GM21723 (cell line): ENCODE measurements around the gene LPCAT2.

Experiments used
- ATAC-seq: cut with Tn5 transposase; IDR thresholded peaks from one replicate; pipeline ENCODE4 v1.9.1; 2021; ENCODE audit warnings: mild to moderate bottlenecking, moderate library complexity; ENCODE audit not compliant: unreplicated experiment

The LPCAT2 gene

DNA sequence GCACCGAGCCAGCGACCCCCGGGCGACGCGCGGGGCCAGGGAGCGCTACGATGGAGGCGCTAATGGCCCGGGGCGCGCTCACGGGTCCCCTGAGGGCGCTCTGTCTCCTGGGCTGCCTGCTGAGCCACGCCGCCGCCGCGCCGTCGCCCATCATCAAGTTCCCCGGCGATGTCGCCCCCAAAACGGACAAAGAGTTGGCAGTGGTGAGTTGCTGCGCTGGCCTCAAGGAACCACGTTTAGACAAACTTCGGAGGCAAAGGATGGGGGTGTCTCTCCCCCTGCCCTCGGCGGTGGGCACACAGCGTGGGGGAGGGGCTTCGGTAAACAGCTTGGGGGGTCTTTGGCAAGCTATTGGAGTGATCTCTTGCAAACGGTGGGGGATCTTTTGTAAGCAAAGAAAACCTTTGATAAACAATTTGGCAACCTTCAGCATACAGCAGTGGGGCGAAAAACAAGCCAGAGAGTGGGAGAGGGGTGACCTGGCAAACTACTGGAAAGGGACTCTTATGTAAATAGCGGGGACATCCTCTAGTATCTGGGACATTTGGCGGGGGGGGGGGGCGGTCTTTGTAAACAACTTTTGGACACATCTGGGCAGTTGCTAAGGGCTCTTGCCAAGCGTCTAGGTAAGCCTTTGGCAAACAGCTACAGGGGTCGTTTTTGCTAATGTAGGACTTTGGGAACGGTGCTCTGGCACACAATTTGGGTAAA is 29.3 kb upstream of the LPCAT2 start:
- no peak for ATAC-seq

DNA sequence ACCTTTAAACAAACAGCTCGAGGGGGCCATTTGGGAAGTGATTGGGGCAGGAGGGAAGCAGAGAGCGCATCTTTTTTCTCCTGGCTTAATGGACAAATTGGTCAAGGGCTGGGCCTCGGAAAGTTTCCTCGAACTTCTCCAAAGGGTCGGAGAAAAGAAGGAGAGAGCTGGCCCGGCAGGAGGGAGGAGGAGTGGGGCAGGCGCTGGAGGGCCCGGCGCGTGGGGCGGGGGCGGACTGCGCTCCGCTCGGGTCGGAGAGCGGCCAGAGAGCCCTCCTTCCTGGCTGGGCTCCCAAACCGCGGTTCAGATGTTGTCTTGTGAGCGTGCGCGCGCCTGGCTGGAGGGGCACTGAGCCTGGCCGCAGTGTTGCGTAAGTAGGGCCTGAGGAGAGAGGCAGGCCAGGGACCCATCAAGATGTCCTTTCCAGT is 28.6 kb upstream of the LPCAT2 start:
- ATAC-seq = no peak

- ATAC-seq = no peak
Measured at GRCh38 chr16:55481023-55481422, 27.8 kb upstream of the LPCAT2 start.

GRCh38 chr16:55482056-55482455 is 26.8 kb upstream of the LPCAT2 start:
- no peak for ATAC-seq

DNA sequence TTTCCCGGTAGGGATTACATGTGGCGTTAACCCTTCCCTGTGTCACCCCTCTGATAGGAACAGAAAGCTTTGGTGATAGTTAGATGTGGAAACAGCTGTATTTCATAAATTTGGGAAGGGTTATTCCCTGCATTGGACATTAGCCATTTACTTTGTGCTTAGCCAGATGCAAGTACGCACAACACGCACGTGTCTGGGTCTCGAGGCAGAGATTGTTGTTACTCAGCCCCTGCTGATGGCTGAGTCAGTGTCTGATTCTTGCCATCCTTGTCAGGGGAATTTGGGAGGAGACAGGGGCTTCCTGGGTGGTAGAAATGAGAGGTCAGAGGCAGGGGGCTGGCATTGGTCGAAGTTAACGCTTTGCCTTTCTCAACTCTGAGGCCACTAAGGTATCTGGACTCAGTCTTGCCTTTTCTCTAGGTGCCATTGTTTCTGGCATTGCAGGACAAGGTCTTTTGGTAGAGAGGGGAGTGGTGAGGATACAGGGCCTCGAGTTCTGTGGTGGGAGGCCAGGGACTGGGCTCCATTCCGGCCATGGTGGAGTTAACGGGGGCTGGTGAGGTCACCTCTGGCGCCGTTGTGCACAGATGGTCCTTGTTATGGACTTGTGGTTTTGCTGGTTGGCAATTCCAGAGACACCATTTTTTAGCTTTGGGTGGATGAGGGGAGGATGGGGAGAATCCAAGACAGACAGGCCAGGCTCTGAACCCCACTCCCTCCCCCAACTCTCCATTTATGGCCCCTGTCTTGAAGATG is 21.6 kb upstream of the LPCAT2 start:
- no peak for ATAC-seq

- ATAC-seq = no peak
Measured at GRCh38 chr16:55488306-55488705, 20.6 kb upstream of the LPCAT2 start.

DNA sequence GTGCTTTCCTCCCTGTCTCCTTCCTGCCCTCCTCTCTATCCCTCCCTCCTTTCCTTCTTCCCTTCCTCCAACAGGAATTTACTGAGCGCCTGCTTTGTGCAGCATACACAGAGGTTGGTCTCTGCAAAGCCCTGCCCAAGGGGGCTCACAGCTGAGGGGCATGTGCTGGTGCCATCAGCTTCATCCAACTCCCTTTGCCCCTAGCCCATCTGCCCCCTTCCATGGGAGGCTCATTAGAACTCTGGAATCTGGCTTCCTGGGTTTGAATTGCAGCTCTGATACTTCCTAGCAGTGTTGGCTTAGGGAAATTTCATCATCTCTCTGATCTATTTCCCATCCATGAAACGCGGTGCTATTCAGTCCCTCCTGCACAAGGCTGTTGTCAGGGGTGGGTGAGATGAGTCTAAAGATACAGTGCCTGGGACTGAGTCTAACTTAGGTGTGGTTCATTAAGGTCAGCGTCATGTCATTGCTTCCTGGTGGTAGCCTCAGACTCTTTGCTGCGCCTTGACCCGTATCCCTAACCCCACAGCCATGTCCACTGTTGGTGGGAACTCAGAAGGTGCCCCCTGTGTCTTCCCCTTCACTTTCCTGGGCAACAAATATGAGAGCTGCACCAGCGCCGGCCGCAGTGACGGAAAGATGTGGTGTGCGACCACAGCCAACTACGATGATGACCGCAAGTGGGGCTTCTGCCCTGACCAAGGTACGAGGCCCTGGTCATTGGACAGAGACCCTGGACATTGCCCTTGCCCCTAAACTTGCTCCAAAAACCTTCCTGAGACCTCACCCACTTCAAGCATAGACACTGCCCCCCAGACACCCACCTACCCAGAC is 19.5 kb upstream of the LPCAT2 start:
- ATAC-seq = no peak

DNA sequence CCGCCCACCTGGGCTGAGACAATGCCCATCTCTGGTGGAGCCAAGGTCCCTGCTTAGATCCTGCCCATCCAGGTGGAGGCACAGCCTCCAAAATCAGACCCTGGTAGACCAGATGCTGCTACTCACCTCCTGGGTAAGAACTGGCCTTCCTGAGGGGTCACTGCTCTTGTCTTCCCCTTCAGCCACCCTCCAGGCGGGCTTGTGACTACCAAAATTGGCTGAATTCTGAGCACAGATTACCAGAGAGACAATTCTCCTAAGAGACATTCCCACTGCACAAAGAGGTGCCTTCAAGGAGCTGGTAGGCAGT is 19.0 kb upstream of the LPCAT2 start:
- no peak for ATAC-seq

GRCh38 chr16:55490301-55490700 is 18.6 kb upstream of the LPCAT2 start:
- no peak for ATAC-seq

GRCh38 chr16:55491691-55492090 is 17.2 kb upstream of the LPCAT2 start:
- ATAC-seq = no peak

DNA sequence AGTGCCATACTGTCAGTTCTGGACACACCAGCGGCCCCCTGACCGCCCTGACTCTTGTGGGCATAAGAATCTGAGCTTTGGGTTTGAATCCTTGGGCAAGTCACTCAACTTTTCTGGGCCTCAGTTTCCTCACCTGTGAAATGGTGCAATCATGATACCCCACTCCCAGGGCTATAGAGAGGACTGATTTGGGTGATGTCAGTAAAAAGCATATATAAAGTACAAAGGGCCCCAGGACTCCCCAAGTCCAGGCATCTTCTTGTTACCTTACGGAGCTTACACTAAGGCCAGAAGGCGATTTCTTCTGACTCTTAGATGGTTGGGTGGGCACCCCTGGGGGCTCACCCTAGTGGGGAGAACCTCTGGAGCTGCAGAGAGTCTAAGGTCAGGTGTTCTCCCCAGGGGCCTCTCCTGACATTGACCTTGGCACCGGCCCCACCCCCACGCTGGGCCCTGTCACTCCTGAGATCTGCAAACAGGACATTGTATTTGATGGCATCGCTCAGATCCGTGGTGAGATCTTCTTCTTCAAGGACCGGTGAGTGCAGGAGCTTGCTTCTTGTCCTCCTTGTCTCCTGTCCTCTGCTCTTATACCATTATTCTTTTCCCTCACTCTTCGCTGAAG is 16.0 kb upstream of the LPCAT2 start:
- ATAC-seq = no peak

DNA sequence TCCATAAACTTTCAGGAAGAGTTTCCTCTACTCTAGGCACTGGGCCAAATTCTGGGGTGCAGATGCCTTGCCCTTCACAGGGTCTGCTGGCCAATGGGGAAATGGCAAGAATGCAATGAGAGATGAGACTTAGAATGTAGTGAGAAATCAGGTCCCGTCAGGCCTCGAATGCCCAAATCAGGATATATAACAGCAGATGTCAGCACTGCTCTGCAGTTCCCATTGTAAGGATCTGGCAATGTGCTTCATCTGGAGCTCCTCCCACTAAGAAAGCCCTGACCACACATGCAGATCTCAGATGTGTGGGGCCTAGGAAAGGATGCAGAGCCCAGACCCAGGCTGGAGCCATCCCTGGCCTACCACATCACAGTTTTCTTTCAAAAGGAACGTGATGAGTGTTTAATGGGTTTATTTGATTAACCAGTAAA is 13.9 kb upstream of the LPCAT2 start:
- no peak for ATAC-seq

- no peak for ATAC-seq
Measured at GRCh38 chr16:55495616-55496289, 13.1 kb upstream of the LPCAT2 start.

DNA sequence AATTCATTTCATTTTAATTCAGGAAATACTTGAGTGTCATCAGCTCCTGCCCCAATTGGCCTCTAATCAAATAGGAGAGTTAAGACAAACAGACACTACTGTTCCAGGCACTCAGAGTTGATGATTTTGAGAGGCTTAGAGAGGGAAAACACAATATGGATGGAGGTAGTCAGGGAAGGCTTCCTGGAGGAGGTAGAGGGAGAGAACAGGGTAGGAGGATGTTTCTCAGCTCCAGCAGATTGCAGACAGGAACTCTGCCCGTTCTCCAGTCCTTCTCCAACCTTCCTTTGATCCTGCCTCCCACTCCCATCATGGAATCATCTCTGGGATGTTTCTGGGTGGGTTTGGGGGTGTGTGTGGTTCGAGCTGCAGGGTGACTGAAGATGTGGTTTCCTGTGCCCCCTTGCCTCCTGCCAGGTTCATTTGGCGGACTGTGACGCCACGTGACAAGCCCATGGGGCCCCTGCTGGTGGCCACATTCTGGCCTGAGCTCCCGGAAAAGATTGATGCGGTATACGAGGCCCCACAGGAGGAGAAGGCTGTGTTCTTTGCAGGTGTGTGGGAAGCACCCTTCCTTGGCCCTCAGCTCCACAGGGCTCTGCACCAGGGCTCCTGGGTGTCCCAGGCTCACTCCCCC is 12.2 kb upstream of the LPCAT2 start:
- no peak for ATAC-seq

DNA sequence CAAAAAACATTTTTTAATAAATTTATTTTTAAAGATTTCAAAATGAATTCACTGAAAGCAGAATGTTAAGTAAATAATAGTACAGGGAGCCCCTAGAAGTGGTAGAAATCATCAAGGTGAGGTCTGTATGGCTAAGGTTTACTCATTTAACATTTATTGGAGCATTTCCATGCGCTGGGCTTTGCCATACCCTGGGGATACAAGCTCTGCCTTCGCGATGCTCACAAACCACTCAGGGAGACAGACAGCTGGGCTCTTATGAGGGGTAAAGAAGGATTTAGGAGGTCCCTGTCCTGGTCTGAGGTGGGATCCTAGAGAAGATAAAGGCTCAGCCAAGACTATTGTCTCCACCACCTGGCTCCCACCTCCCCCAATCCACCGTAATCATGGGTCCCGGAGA is 11.3 kb upstream of the LPCAT2 start:
- ATAC-seq = no peak

- ATAC-seq = no peak
Measured at GRCh38 chr16:55498101-55498500, 10.8 kb upstream of the LPCAT2 start.

DNA sequence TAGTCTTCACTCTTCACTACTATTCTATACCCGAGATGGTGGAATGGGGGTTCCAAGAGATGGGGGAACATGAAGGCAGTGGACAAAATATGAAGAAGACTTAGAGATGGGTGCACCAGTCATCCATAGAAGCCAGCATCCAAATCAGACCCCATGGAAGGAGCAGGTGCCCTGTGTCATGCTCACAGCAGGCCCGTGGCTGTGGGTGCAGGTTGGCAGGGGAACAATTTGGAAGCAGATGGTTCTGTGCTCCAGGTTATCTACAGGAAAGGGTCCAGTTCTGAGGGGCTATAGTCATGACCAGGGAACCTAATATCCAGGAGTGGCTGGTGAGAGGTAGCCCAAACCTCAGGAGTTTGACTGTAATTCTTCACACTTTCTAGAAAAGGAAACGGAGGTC is 9.6 kb upstream of the LPCAT2 start:
- ATAC-seq = no peak

GRCh38 chr16:55499951-55500529 is 8.8 kb upstream of the LPCAT2 start:
- no peak for ATAC-seq

- no peak for ATAC-seq
Measured at GRCh38 chr16:55500530-55501011, 8.3 kb upstream of the LPCAT2 start.
